ENCODE results near the gene KCNQ1. TPM values are rescaled to one million over a fixed set of nuclear protein-coding genes. Genes with fewer than 3 reads are reported as not detected.

KCNQ1 gene
- total RNA-seq, 1 donor from 2014 or later, result 0.16 TPM

GRCh38 chr11:2816523-2816922, 371.7 kb downstream of the KCNQ1 start:
- Mint-ChIP-seq H3K4me3 (ENCODE audit: unreplicated experiment) (no peak overlapping the region), H3K36me3 (ENCODE audit: unreplicated experiment) (no peaks in the 10 kb centered on the region), H3K27ac (ENCODE audit: unreplicated experiment) (no peak overlapping the region), H3K27me3 (ENCODE audit: unreplicated experiment) (no peaks in the 10 kb centered on the region), H3K9me3 (ENCODE audit: unreplicated experiment) (peaks cover 7% of the 10 kb centered on the region), H3K4me1 (ENCODE audit: unreplicated experiment) (peaks cover 27% of the 10 kb centered on the region)
- no peak for DNase-seq (ENCODE audit: extremely low spot score, unreplicated experiment)
- no peak for TF ChIP-seq CTCF (IDR thresholded peaks at IDR 0.05)

- Mint-ChIP-seq H3K36me3 (ENCODE audit: unreplicated experiment) (no peaks in the 10 kb centered on the region), H3K9me3 (ENCODE audit: unreplicated experiment) (peaks cover 11% of the 10 kb centered on the region), H3K27me3 (ENCODE audit: unreplicated experiment) (no peaks in the 10 kb centered on the region), H3K27ac (ENCODE audit: unreplicated experiment) (no peak overlapping the region), H3K4me3 (ENCODE audit: unreplicated experiment) (no peak overlapping the region), H3K4me1 (ENCODE audit: unreplicated experiment) (peaks cover 26% of the 10 kb centered on the region)
- TF ChIP-seq CTCF (IDR thresholded peaks at IDR 0.05), result no peak
- no peak for DNase-seq (ENCODE audit: extremely low spot score, unreplicated experiment)
Measured at GRCh38 chr11:2816941-2817421, 372.2 kb downstream of the KCNQ1 start.

GRCh38 chr11:2817431-2817830, 372.6 kb downstream of the KCNQ1 start:
- peaks cover 21% of the 10 kb centered on the region for H3K4me1 Mint-ChIP-seq (ENCODE audit: unreplicated experiment)
- H3K4me3 Mint-ChIP-seq (ENCODE audit: unreplicated experiment), result no peak overlapping the region
- H3K27ac Mint-ChIP-seq (ENCODE audit: unreplicated experiment), result no peak overlapping the region
- DNase-seq (ENCODE audit: extremely low spot score, unreplicated experiment), result no peak
- no peak for TF ChIP-seq CTCF (IDR thresholded peaks at IDR 0.05)
- H3K27me3 Mint-ChIP-seq (ENCODE audit: unreplicated experiment), result no peaks in the 10 kb centered on the region
- peaks cover 15% of the 10 kb centered on the region for H3K9me3 Mint-ChIP-seq (ENCODE audit: unreplicated experiment)
- H3K36me3 Mint-ChIP-seq (ENCODE audit: unreplicated experiment), result peaks cover under 1% of the 10 kb centered on the region

GRCh38 chr11:2818021-2818420, 373.2 kb downstream of the KCNQ1 start:
- Mint-ChIP-seq H3K36me3 (ENCODE audit: unreplicated experiment) (peaks cover 6% of the 10 kb centered on the region), H3K9me3 (ENCODE audit: unreplicated experiment) (peaks cover 21% of the 10 kb centered on the region), H3K27me3 (ENCODE audit: unreplicated experiment) (no peaks in the 10 kb centered on the region), H3K4me1 (ENCODE audit: unreplicated experiment) (peaks cover 16% of the 10 kb centered on the region), H3K27ac (ENCODE audit: unreplicated experiment) (no peak overlapping the region), H3K4me3 (ENCODE audit: unreplicated experiment) (no peak overlapping the region)
- TF ChIP-seq CTCF (IDR thresholded peaks at IDR 0.05), result no peak
- DNase-seq (ENCODE audit: extremely low spot score, unreplicated experiment), result no peak

GRCh38 chr11:2818503-2818902, 373.7 kb downstream of the KCNQ1 start:
- no peak for TF ChIP-seq CTCF (IDR thresholded peaks at IDR 0.05)
- no peak for DNase-seq (ENCODE audit: extremely low spot score, unreplicated experiment)
- H3K27me3 Mint-ChIP-seq (ENCODE audit: unreplicated experiment), result no peaks in the 10 kb centered on the region
- H3K36me3 Mint-ChIP-seq (ENCODE audit: unreplicated experiment), result peaks cover 7% of the 10 kb centered on the region
- peaks cover 26% of the 10 kb centered on the region for H3K9me3 Mint-ChIP-seq (ENCODE audit: unreplicated experiment)
- peaks cover 12% of the 10 kb centered on the region for H3K4me1 Mint-ChIP-seq (ENCODE audit: unreplicated experiment)
- no peak overlapping the region for H3K27ac Mint-ChIP-seq (ENCODE audit: unreplicated experiment)
- no peak overlapping the region for H3K4me3 Mint-ChIP-seq (ENCODE audit: unreplicated experiment)

Data from osteocyte (in vitro differentiated cells).